Germinal center (tissue), 1 donor: ENCODE data around the gene TTC38.
A peak's percentile ranks its signal among the peaks of the same experiment; 100 is the strongest.
"Not testable (repeated sequence)": the region's sequence is repeated elsewhere in the genome, so short reads cannot be mapped to it uniquely, and the experiment has no call there.

Experiments
- DNase-seq: peaks from one replicate; pipeline ENCODE4 v3.0.0; 2012; ENCODE audit warnings: mixed read lengths, low spot score

TTC38 gene

GRCh38 chr22:46246178-46246577, 21.6 kb upstream of the TTC38 start:
- no peak for DNase-seq

- no peak for DNase-seq
These were observed 20.3 kb upstream of the TTC38 start for GRCh38 chr22:46247443-46247975.

GRCh38 chr22:46250035-46250782, 17.6 kb upstream of the TTC38 start, which contains the start of gene CDPF1:
TSS of gene CDPF1 (minus strand) at chr22:46250293. CDS start at chr22:46248284, 2,009 bp downstream.
- DNase-seq: peak; percentile 94

DNA sequence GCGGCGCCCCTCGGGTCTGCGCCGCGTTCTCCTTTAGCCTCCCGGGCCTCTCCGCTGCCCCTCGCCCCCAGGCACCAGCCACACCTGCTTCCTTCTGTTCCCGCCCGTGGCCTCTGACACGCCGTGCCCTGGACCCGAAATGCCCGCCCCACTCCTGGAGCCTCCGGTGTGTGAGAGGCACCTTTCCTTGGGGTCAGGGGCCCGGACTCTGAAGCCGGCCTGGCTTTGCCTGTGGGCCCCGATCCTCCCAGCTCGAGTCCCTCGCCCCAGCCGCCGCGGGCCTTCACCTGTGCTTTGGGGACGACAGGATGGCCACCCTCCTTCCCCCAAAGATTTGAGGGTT, 17.1 kb upstream of the TTC38 start:
- peak; percentile 20 for DNase-seq

- no peak for DNase-seq
These were observed 16.5 kb upstream of the TTC38 start for GRCh38 chr22:46251266-46251665.

- no peak for DNase-seq
These were observed 15.9 kb upstream of the TTC38 start for GRCh38 chr22:46251816-46252380.

GRCh38 chr22:46256358-46256958, 11.3 kb upstream of the TTC38 start:
- no peak for DNase-seq

DNA sequence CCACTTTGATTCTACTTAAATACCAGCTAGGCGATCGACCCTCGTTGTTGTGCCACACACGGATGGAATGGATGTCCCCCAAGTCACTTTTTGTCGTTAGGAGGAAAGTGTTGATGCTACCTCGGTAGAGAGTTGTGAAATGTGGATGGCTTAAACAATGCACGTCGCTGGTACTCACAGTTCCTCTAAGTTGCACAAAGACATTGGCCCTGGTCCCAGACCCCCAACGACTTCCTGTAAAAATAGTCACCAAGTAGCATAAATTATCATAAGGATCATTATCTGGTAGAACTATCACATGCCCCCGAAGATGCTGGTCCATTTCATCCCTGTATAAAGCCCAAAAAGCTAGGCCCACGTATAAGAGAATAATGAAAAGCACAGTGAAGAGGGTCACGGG, 8.4 kb upstream of the TTC38 start:
- DNase-seq: no peak

DNA sequence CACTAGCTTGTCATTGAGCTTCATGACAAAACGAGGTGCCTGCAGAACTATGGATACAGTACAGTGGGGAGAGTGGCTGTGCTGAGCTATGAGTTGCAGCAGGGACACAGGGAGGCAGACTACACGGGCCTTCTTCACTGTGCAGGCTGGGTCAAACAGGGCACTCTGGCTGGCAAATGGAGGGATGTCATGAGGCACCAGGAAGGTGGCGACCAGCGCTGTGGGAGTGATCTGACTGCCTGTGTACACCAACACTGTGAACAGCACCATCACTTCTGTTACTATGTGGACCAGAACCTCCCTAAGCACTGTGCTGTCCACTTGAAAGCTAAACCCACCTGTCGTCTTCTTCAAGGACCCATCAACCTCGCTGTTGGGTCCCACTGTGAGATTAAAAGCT, 7.8 kb upstream of the TTC38 start:
- DNase-seq: no peak

GRCh38 chr22:46262449-46263215, 5.2 kb upstream of the TTC38 start:
- DNase-seq: peak; percentile 37

DNA sequence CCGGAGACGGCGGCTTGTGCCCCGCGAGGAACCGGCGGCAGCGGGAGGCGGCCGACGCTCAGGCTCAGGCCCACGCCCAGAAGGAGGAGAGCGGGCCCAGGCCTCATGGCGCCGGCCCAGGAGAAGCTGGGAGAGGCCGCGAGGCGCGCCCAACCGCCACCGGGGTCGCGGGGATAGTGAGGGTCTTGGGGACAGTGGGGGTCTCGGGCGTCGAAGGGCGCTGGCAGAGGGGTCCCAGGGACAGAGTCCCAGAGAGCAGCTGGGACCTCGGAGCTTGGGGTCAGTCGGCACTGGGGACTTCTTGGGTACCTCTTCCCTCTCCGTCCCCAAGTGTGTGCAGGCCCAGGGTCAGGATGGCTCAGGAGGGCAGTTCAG, 4.6 kb upstream of the TTC38 start, which contains the start of gene PKDREJ:
TSS of gene PKDREJ (minus strand) at position 128 of the 375 bp plus-strand sequence. CDS start at position 107, 21 bp downstream.
- DNase-seq: no peak

DNA sequence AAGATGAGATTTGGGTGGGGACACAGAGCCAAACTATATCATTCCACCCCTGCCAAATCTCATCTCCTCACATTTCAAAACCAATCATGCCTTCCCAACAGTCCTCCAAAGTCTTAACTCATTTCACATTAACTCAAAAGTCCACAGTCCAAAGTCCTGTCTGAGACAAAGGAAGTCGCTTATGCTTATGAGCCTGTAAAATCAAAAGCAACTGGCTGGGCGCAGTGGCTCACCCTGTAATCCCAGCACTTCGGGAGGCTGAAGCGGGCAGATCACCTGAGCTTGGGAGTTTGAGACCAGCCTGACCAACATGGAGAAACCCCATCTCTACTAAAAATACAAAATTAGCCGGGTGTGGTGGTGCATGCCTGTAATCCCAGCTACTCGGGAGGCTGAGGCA, 3.3 kb upstream of the TTC38 start:
- DNase-seq: not testable (repeated sequence)

DNA sequence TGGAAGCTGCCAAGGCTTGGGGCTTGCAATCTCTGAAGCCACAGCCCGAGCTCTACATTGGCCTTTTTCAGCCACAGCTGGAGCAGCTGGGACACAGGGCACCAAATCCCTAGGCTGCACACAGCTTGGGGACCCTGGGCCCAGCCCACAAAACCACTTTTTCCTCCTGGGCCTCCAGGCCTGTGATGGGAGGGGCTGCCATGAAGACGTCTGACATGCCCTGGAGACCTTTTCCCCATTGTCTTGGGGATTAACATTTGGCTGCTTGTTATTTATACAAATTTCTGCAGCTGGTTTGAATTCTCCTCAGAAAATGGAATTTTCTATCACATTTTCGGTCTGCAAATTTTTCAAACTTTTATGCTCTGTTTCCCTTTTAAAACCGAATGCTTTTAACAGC, 2.2 kb upstream of the TTC38 start:
- not testable (repeated sequence) for DNase-seq

DNA sequence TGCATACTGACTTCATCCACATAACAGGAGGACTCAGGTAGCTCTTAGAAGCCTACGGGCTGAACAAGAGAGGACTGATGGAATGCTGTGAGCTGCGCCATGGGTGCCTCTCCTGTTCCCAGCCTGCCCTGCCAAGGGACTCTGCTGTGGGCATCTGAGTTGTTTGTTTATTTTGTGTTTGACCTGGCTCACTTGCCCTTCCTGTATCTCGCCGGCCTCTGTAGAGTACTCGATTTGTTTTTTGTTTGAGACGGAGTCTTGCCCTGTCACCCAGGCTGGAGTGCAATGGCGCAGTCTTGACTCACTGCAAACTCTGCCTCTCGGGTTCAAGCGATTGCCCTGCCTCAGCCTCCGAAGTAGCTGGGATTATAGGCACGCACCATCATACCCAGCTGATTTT, 1.8 kb downstream of the TTC38 start:
- no peak for DNase-seq

DNA sequence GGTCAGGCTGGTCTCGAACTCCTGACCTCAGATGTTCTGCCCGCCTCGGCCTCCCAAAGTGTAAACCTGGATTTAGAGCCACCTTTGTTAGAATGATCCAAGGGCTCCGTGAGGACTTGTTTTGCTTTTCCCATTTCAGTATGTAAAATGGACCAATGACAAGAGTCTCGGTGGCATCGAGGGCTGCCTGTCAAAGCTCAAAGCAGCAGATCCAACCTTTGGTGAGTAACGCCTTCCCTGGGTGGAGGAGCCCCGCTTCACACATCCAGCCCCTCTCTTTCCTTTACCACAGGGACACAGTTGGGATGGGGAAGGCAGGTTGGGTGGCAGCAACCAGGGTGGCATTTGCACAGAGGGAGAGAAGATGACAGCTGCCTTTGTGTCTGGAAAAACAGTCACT, 4.4 kb downstream of the TTC38 start:
- DNase-seq: no peak

DNA sequence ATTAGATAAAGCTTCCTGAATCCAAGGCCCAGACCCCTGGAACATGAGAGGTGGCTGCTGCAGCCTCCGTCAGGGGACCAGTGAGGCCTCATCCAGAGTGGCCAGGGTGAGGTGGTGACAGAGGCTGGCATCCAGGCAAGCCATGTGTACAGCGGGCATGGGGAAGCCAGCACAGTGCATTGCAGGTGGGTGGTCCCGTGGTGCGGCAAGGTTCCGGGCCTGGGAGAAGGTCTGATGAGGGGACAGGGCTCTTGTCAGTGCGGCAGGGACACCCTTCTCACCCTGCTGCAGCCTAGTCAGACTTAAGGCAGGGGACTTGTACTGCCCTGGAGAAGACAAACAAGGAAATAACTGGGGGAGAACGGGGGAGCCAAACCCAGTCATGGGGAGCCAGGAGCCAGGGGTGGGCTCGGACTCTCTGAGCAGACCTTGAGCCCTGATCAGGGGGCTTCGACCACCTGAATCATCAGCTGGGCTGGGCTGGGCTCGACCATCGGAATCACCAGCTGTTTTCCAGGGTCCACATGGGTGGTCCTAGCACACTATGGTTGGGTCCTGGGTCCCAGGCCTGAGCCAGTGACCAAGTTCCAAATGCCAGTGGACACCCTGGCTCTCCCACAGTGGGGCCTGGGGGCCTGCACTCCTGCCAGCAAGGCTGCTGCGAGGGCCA, 5.1 kb downstream of the TTC38 start:
- DNase-seq: no peak

DNA sequence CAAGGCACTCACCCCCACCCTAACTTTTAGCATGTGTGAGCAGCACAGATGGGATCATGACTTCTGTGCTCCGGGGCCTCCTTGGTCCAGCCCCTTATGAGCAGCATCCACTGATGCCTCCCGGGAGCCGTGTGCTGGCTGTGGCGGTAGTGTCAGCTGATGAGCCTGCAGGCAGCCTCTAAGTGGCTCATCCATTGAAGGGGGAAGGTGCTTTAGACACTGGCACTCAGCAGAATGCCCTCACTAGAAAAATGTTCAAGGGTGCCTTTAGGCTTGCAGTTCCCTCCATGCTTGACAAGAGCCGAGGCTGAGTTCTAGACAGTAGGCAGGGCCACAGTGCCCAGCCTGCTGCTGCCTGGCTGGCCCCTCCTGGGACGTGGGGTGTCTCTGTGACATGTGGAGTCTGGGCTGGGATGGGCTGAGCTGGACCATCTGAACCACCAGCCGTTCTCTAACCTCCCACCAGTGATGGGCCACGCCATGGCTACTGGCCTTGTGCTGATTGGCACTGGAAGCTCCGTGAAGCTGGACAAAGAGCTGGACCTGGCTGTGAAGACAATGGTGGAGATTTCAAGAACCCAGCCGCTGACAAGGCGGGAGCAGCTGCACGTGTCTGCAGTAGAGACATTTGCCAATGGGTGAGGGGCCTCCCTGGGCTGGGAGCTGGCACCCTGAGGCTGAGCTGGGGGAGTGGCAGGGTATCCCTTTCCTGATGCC, 5.8 kb downstream of the TTC38 start:
- DNase-seq: no peak

- no peak for DNase-seq
These were observed 6.6 kb downstream of the TTC38 start for GRCh38 chr22:46274381-46274780.

DNA sequence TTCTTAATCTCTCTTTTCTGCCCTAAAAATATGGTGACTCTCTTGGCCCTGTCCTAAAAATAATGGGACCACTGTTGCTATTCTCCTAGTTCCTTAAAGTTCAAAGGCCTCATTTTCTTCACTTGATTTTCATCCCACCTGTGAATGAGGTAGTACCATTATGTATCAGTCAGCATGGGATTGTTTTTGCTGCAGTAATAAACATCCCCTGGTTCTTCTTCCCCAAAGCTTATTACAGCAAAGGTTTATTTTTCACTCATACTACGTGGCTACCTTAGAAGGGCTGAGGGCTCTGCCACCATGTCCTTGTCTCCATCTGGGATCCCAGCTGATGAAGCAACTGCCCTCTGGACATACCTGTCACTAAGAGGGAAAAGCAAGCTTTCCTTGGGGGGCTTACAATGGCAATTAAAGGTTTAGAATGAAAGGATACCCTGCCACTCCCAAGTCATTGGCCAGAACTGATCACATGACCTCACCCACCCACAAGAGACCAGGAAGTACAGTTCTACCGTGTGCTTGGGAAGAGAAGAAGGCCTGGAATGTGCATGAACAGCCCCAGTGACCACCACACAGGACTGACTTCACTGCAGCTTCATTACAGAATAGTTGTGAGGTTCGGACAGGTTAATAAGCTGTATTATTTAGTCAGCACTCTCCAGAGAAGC, 7.8 kb downstream of the TTC38 start:
- peak; percentile 36 for DNase-seq

DNA sequence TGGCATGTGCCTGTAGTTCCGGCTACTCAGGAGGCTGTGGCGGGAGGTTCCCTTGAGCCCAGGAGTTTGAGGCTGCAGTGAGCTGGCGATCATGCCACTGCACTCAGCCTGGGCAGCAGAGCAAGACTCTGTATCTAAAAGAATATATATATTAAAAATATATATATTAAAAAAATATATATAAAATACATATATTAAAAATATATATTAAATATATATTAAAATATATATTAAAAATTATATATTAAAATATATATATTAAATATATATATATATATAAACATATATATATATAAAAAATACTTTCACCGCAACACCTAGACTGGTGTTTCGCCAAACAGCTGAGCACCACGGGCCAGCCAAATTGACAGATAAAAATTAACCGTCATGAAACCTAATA, 8.8 kb downstream of the TTC38 start:
- DNase-seq: no peak
